Common myeloid progenitor, CD34-positive (primary cell): ENCODE data around the gene HOXC11.

Source experiments
- CTCF ChIA-PET: fragments of 350-600 bp; sonication (Branson Sonifier 250); formaldehyde crosslinking; loops from one replicate; lab custom pipeline; 2021; ENCODE audit warnings: antibody characterized with exemption; lab: Charles Lee
- POLR2A ChIA-PET: fragments of 350-600 bp; sonication (Branson Sonifier 250); formaldehyde crosslinking; loops from one replicate; lab custom pipeline; 2021; ENCODE audit warnings: antibody characterized with exemption; lab: Charles Lee
- DNase-seq, 3 donors: peaks; one replicate each; pipeline versions ENCODE4 v3.0.0 to v3.0.0-alpha.2; 2013
- H3K27ac ChIP-seq, 2 experiments: 1 replicate in 1 of 2; 2 replicates in 1 of 2; pipeline ENCODE4 v1.7.0; 2013; ENCODE audit warnings: inconsistent platforms in 2 of 2, low read length in 2 of 2, mild to moderate bottlenecking in 2 of 2, low read depth in 1 of 2, moderate library complexity in 1 of 2; ENCODE audit not compliant: severe bottlenecking in 2 of 2, insufficient read depth in 1 of 2, poor library complexity in 1 of 2
- H3K27me3 ChIP-seq, 5 experiments: replicated peaks in 2 of 5; 1 replicate in 3 of 5; 2 replicates in 2 of 5; pipeline versions ENCODE4 v1.6.1 to v1.7.0; 2013; ENCODE audit warnings: low read length in 4 of 5, mild to moderate bottlenecking in 2 of 5, moderate library complexity in 2 of 5, inconsistent platforms in 1 of 5; ENCODE audit not compliant: insufficient read depth in 5 of 5, control insufficient read depth in 4 of 5
- H3K36me3 ChIP-seq, 4 experiments: 1 replicate in 2 of 4; 2 replicates in 2 of 4; pipeline versions ENCODE4 v1.6.1 to v1.7.0; 2013; ENCODE audit warnings: low read length in 3 of 4, control low read depth in 1 of 4, mild to moderate bottlenecking in 1 of 4; ENCODE audit not compliant: control insufficient read depth in 4 of 4, insufficient read depth in 4 of 4
- H3K4me1 ChIP-seq, 4 experiments: 1 replicate in 3 of 4; 2 replicates in 1 of 4; pipeline versions ENCODE4 v1.6.1 to v1.7.1; 2013; ENCODE audit warnings: low read length in 3 of 4, mild to moderate bottlenecking in 3 of 4, control low read depth in 1 of 4, inconsistent platforms in 1 of 4, moderate library complexity in 1 of 4; ENCODE audit not compliant: control insufficient read depth in 4 of 4, insufficient read depth in 4 of 4; ENCODE audit errors: control extremely low read depth in 1 of 4
- H3K4me3 ChIP-seq, 7 experiments: 1 replicate in 4 of 7; 2 replicates in 3 of 7; pipeline versions ENCODE4 v1.5.1 to v1.7.0; 2013; ENCODE audit warnings: mild to moderate bottlenecking in 7 of 7, low read length in 6 of 7, moderate library complexity in 6 of 7, inconsistent platforms in 2 of 7, low read depth in 2 of 7, control low read depth in 1 of 7; ENCODE audit not compliant: insufficient read depth in 4 of 7, control insufficient read depth in 1 of 7; ENCODE audit errors: extremely low read depth in 1 of 7
- H3K9me3 ChIP-seq, 5 experiments: 1 replicate in 4 of 5; 2 replicates in 1 of 5; pipeline versions ENCODE4 v1.6.1 to v1.7.1; 2013; ENCODE audit warnings: low read length in 4 of 5, mild to moderate bottlenecking in 2 of 5, inconsistent platforms in 1 of 5, low read depth in 1 of 5, moderate library complexity in 1 of 5; ENCODE audit not compliant: control insufficient read depth in 4 of 5, insufficient read depth in 2 of 5; ENCODE audit errors: control extremely low read depth in 1 of 5
- WGBS: methylation state at CpG from one replicate; pipeline ENCODE4 v1.1.5; 2013; ENCODE audit not compliant: insufficient coverage; 5-methylcytosine and 5-hydroxymethylcytosine counted together

The HOXC11 gene

GRCh38 chr12:54016478-54016964, 43.6 kb downstream of the HOXC11 start:
- peaks cover 0 to 19% (median 9%) of the 10 kb centered on the region in 4 experiments for H3K4me1 ChIP-seq
- H3K4me3 ChIP-seq, result no peak overlapping the region
- H3K27me3 ChIP-seq, result peaks cover 3 to 97% (median 59%) of the 10 kb centered on the region in 5 experiments
- 2% methylated on average over 14 of the region's 25 CpGs for WGBS
- ChIA-PET POLR2A (no interaction called here), CTCF (interaction anchor here (0.8 to 2.6 kb wide), 10 partner anchors 10 to 200 kb away, joined by 3 to 7 read pairs (median 4); partner anchors contain the start of gene HOXC5)
- no peak overlapping the region for H3K27ac ChIP-seq
- DNase-seq, result no peak
- no peaks in the 10 kb centered on the region for H3K36me3 ChIP-seq
- H3K9me3 ChIP-seq, result peaks cover 0 to 4% (median 0%) of the 10 kb centered on the region in 5 experiments

- Histone ChIP-seq H3K36me3 (no peaks in the 10 kb centered on the region), H3K9me3 (peaks cover 0 to 4% (median 0%) of the 10 kb centered on the region in 5 experiments), H3K27ac (peak overlapping the region in 1 of 2 experiments; percentile 54), H3K27me3 (peaks cover 4 to 99% (median 59%) of the 10 kb centered on the region in 5 experiments), H3K4me3 (peak overlapping the region in 4 of 7 experiments; percentile 26 to 64 (median 43)), H3K4me1 (peaks cover 0 to 19% (median 9%) of the 10 kb centered on the region in 4 experiments)
- ChIA-PET CTCF (interaction anchor here (0.8 to 2.6 kb wide), 9 partner anchors 10 to 199 kb away, joined by 3 to 7 read pairs (median 4); partner anchors contain the start of gene HOXC5), POLR2A (no interaction called here)
- DNase-seq, result no peak
- WGBS, result 3% methylated on average over 16 of the region's 24 CpGs
Measured at GRCh38 chr12:54017027-54017788, 44.3 kb downstream of the HOXC11 start.

GRCh38 chr12:54017878-54018467, 45.0 kb downstream of the HOXC11 start:
- ChIA-PET CTCF (interaction anchor here (1.1 to 2.6 kb wide), 3 partner anchors 9 to 196 kb away, joined by 3 to 7 read pairs (median 7); partner anchors contain the start of gene HOXC5), POLR2A (no interaction called here)
- WGBS, result 5% methylated on average over 18 of the region's 34 CpGs
- Histone ChIP-seq H3K27me3 (peaks cover 5 to 99% (median 58%) of the 10 kb centered on the region in 5 experiments), H3K4me3 (peak overlapping the region in 5 of 7 experiments; percentile 10 to 64 (median 27)), H3K27ac (peak overlapping the region in 1 of 2 experiments; percentile 54), H3K36me3 (no peaks in the 10 kb centered on the region), H3K4me1 (peaks cover 0 to 19% (median 9%) of the 10 kb centered on the region in 4 experiments), H3K9me3 (peaks cover 0 to 4% (median 0%) of the 10 kb centered on the region in 5 experiments)
- DNase-seq, result peak; percentile 48 to 66 (median 61)

- DNase-seq, result no peak
- H3K36me3 ChIP-seq, result no peaks in the 10 kb centered on the region
- H3K4me3 ChIP-seq, result peak overlapping the region in 3 of 7 experiments; percentile 26 to 64 (median 59)
- H3K9me3 ChIP-seq, result peaks cover 0 to 4% (median 0%) of the 10 kb centered on the region in 5 experiments
- POLR2A ChIA-PET, result no interaction called here
- CTCF ChIA-PET, result interaction anchor here (1.1 kb wide), 1 partner anchor 9 kb away, joined by 3 read pairs; no protein-coding TSS in a partner anchor
- peak overlapping the region in 1 of 2 experiments; percentile 54 for H3K27ac ChIP-seq
- H3K27me3 ChIP-seq, result peaks cover 5 to 99% (median 56%) of the 10 kb centered on the region in 5 experiments
- 26% methylated on average over 15 of the region's 29 CpGs for WGBS
- peaks cover 0 to 19% (median 9%) of the 10 kb centered on the region in 4 experiments for H3K4me1 ChIP-seq
Measured at GRCh38 chr12:54018468-54018984, 45.6 kb downstream of the HOXC11 start.

GRCh38 chr12:54019091-54019811, 46.3 kb downstream of the HOXC11 start:
- WGBS, result 26% methylated on average over 24 of the region's 43 CpGs
- POLR2A ChIA-PET, result no interaction called here
- H3K36me3 ChIP-seq, result no peaks in the 10 kb centered on the region
- CTCF ChIA-PET, result no interaction called here
- H3K4me3 ChIP-seq, result no peak overlapping the region
- no peak for DNase-seq
- no peak overlapping the region for H3K27ac ChIP-seq
- H3K4me1 ChIP-seq, result peaks cover 0 to 17% (median 9%) of the 10 kb centered on the region in 4 experiments
- peaks cover 5 to 98% (median 55%) of the 10 kb centered on the region in 5 experiments for H3K27me3 ChIP-seq
- peaks cover 0 to 4% (median 0%) of the 10 kb centered on the region in 5 experiments for H3K9me3 ChIP-seq

GRCh38 chr12:54019924-54020590, 47.1 kb downstream of the HOXC11 start:
- WGBS, result 46% methylated on average over 5 of the region's 10 CpGs
- no peak overlapping the region for H3K4me3 ChIP-seq
- peaks cover 0 to 4% (median 0%) of the 10 kb centered on the region in 5 experiments for H3K9me3 ChIP-seq
- peaks cover 0 to 15% (median 9%) of the 10 kb centered on the region in 4 experiments for H3K4me1 ChIP-seq
- POLR2A ChIA-PET, result no interaction called here
- H3K27ac ChIP-seq, result no peak overlapping the region
- peaks cover 9 to 98% (median 50%) of the 10 kb centered on the region in 5 experiments for H3K27me3 ChIP-seq
- no peaks in the 10 kb centered on the region for H3K36me3 ChIP-seq
- CTCF ChIA-PET, result no interaction called here
- DNase-seq, result no peak
